Dendritic cell treated with granulocyte-macrophage colony-stimulating factor and Interleukin-4, amounts not matched to agents 40 ng/mL and 50 ng/mL, for 4 days (primary cell): ENCODE measurements around the gene TRIO.

Experiments
- H3K27ac Mint-ChIP-seq: one replicate; pipeline ENCODE4 v1.8.0; 2022; ENCODE audit warnings: mild to moderate bottlenecking, mixed read lengths
- H3K27me3 Mint-ChIP-seq: one replicate; pipeline ENCODE4 v1.8.0; 2022; ENCODE audit warnings: mild to moderate bottlenecking, mixed read lengths
- H3K36me3 Mint-ChIP-seq: one replicate; pipeline ENCODE4 v1.8.0; 2022; ENCODE audit warnings: low read depth, mixed read lengths
- H3K4me1 Mint-ChIP-seq: one replicate; pipeline ENCODE4 v1.8.0; 2022; ENCODE audit warnings: low read depth, mixed read lengths
- H3K4me3 Mint-ChIP-seq: one replicate; pipeline ENCODE4 v1.8.0; 2022; ENCODE audit warnings: mild to moderate bottlenecking, moderate library complexity, mixed read lengths
- H3K9me3 Mint-ChIP-seq: one replicate; pipeline ENCODE4 v1.8.0; 2022; ENCODE audit warnings: mixed read lengths
- intact Hi-C: fragments of 100-400 bp; cut with micrococcal nuclease; formaldehyde crosslinking; loops from one replicate; pipeline ENCODE4 v1.15.0; 2022

Gene TRIO

DNA sequence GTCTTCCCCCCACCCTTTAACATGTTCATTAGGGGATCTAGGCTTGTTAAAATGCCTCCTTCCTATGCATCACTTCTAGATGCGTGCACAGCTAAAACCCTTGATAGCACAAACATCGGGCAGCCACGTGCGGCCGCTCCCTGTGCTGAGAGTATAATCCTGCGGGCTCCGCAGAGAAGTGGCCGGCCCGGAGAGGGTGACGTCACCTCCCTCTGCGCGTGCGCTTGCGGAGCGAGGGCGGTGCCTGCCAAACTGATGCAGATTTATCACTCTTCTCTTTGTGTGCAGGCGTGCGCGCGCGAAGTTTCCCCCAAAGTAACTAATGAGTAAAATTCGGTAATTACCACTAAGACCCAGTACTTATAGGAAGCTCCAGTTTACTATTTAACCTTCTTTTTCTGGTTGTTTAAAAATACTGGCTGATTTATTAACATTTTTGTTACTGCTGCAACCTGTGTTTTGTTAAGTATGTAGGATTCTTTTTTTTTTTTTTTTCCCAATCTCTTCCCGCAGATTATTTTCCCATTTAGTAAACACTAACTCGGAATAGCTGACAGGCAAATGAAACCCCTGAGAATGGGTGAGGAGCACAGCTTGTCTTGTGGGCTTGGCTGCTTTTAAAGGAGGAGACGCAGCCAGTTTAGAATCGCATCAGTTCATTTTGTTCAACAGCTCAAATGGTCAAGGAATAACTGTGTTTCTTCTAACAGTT, 121.6 kb downstream of the TRIO start:
- Mint-ChIP-seq H3K4me1 (peaks cover 29% of the 10 kb centered on the region), H3K27me3 (no peaks in the 10 kb centered on the region), H3K36me3 (no peaks in the 10 kb centered on the region), H3K27ac (no peak overlapping the region), H3K4me3 (peak overlapping the region; percentile 50), H3K9me3 (no peaks in the 10 kb centered on the region)
- intact Hi-C loops = loop anchor here (1.0 to 10.0 kb wide), 2 partner anchors 60 to 119 kb away; no protein-coding TSS in a partner anchor

GRCh38 chr5:14265570-14265969, 122.4 kb downstream of the TRIO start:
- no peak overlapping the region for H3K27ac Mint-ChIP-seq
- intact Hi-C loops = loop anchor here (10.0 kb wide), 1 partner anchor 61 kb away; no protein-coding TSS in a partner anchor
- no peak overlapping the region for H3K4me3 Mint-ChIP-seq
- no peaks in the 10 kb centered on the region for H3K36me3 Mint-ChIP-seq
- H3K27me3 Mint-ChIP-seq = no peaks in the 10 kb centered on the region
- peaks cover 29% of the 10 kb centered on the region for H3K4me1 Mint-ChIP-seq
- no peaks in the 10 kb centered on the region for H3K9me3 Mint-ChIP-seq

DNA sequence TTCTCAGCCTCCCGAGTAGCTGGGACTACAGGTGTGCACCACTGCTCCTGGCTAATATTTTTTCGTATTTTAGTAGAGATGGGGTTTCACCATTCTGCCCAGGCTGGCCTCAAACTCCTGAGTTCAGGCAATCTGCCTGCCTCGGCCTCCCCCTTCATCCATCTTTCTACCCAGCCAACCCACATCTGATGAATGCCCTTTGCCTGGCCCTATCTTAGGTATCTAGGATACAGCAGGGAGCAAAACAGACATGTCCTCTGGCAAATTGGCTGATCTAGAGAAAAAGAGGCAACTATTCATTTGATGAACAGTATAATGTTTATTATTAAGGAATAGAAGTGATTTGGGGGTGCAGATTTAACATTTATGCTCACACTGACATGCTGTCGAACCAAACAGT, 123.0 kb downstream of the TRIO start:
- H3K9me3 Mint-ChIP-seq = no peaks in the 10 kb centered on the region
- intact Hi-C loops = loop anchor here (10.0 kb wide), 1 partner anchor 61 kb away; no protein-coding TSS in a partner anchor
- peaks cover 5% of the 10 kb centered on the region for H3K36me3 Mint-ChIP-seq

DNA sequence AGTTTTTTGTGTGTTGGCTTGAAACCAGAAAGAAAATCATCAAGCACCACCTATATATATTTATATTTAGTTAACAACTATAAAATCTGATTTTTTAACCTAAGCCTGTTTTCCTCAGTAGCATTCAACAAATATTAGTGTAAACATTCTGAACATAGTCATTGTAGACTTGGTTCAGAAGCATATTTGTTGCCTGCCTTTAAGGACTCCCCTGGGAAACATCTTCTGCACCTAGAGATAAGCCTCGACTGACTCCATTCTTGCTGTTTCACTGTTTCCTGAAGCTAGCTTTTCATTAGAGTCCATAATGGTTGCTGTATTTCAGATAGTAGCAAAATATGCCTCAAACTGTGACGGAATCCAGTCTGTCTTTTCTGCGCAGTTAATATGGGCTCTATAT, 123.5 kb downstream of the TRIO start:
- Mint-ChIP-seq H3K27me3 (no peaks in the 10 kb centered on the region), H3K36me3 (peaks cover 10% of the 10 kb centered on the region), H3K9me3 (no peaks in the 10 kb centered on the region), H3K4me3 (no peak overlapping the region), H3K4me1 (peaks cover 21% of the 10 kb centered on the region), H3K27ac (no peak overlapping the region)
- intact Hi-C loops = loop anchor here (10.0 kb wide), 1 partner anchor 62 kb away; no protein-coding TSS in a partner anchor

More for the DNA sequence above, 123.0 kb downstream of the TRIO start:
- Mint-ChIP-seq H3K4me1 (peaks cover 25% of the 10 kb centered on the region), H3K27me3 (no peaks in the 10 kb centered on the region), H3K27ac (no peak overlapping the region), H3K4me3 (no peak overlapping the region)

GRCh38 chr5:14267166-14267838, 124.2 kb downstream of the TRIO start:
- H3K4me1 Mint-ChIP-seq = peaks cover 21% of the 10 kb centered on the region
- H3K27me3 Mint-ChIP-seq = no peaks in the 10 kb centered on the region
- intact Hi-C loops = loop anchor here (10.0 kb wide), 1 partner anchor 63 kb away; no protein-coding TSS in a partner anchor
- no peaks in the 10 kb centered on the region for H3K9me3 Mint-ChIP-seq
- no peak overlapping the region for H3K4me3 Mint-ChIP-seq
- no peak overlapping the region for H3K27ac Mint-ChIP-seq
- peaks cover 14% of the 10 kb centered on the region for H3K36me3 Mint-ChIP-seq

- Mint-ChIP-seq H3K27me3 (no peaks in the 10 kb centered on the region), H3K4me3 (no peak overlapping the region), H3K27ac (no peak overlapping the region), H3K36me3 (peaks cover 14% of the 10 kb centered on the region), H3K4me1 (peaks cover 21% of the 10 kb centered on the region), H3K9me3 (no peaks in the 10 kb centered on the region)
- intact Hi-C loops = loop anchor here (10.0 kb wide), 1 partner anchor 63 kb away; no protein-coding TSS in a partner anchor
Measured at GRCh38 chr5:14267991-14268708, 125.0 kb downstream of the TRIO start.

- Mint-ChIP-seq H3K4me1 (peaks cover 21% of the 10 kb centered on the region), H3K27ac (no peak overlapping the region), H3K27me3 (no peaks in the 10 kb centered on the region), H3K4me3 (no peak overlapping the region), H3K36me3 (peaks cover 14% of the 10 kb centered on the region), H3K9me3 (no peaks in the 10 kb centered on the region)
- intact Hi-C loops = loop anchor here (10.0 kb wide), 1 partner anchor 64 kb away; no protein-coding TSS in a partner anchor
Measured at GRCh38 chr5:14268738-14269137, 125.6 kb downstream of the TRIO start.

- Mint-ChIP-seq H3K27me3 (no peaks in the 10 kb centered on the region), H3K4me1 (peaks cover 26% of the 10 kb centered on the region), H3K9me3 (no peaks in the 10 kb centered on the region), H3K36me3 (peaks cover 14% of the 10 kb centered on the region), H3K27ac (no peak overlapping the region), H3K4me3 (no peak overlapping the region)
- intact Hi-C loops = loop anchor here (10.0 kb wide), 1 partner anchor 65 kb away; no protein-coding TSS in a partner anchor
Measured at GRCh38 chr5:14269395-14269794, 126.3 kb downstream of the TRIO start.

- intact Hi-C loops = loop anchor here (1.0 to 2.0 kb wide), 2 partner anchors 161 to 282 kb away; no protein-coding TSS in a partner anchor
- Mint-ChIP-seq H3K36me3 (peaks cover 14% of the 10 kb centered on the region), H3K27me3 (no peaks in the 10 kb centered on the region), H3K4me1 (peaks cover 27% of the 10 kb centered on the region), H3K9me3 (no peaks in the 10 kb centered on the region), H3K27ac (no peak overlapping the region), H3K4me3 (no peak overlapping the region)
Measured at GRCh38 chr5:14270209-14270702, 127.1 kb downstream of the TRIO start.

GRCh38 chr5:14272548-14273205, 129.5 kb downstream of the TRIO start:
- Mint-ChIP-seq H3K9me3 (no peaks in the 10 kb centered on the region), H3K4me3 (no peak overlapping the region), H3K36me3 (peaks cover 14% of the 10 kb centered on the region), H3K4me1 (peaks cover 27% of the 10 kb centered on the region), H3K27ac (no peak overlapping the region), H3K27me3 (no peaks in the 10 kb centered on the region)
- intact Hi-C loops = no loop called here

DNA sequence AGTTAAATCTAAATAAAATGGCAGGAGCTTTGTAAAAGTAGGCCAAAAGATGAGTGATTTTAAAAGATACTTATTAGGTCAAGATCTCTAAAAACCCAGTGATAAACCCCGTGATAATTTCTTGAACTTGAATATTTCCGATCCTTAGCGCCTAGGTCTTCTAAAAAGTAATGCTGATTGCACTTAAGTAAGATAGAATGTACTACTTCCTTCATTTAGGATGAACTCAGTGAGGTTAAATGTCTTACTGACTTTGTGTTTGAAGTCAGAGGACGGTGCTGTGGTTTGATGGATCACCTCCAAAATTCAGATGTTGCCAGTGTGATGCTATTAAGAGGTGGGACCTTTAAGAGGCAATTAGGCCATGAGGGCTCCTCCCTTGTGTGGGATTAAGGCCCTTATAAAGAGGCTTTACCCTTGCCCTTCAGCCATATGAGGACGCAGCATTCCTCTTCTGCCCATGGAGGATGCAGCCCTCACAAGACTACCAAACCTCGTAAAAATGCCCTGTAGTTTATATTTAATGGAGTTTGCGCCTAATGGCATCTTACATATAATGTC, 130.1 kb downstream of the TRIO start:
- H3K27ac Mint-ChIP-seq = no peak overlapping the region
- peaks cover 14% of the 10 kb centered on the region for H3K36me3 Mint-ChIP-seq
- intact Hi-C loops = no loop called here
- H3K9me3 Mint-ChIP-seq = no peaks in the 10 kb centered on the region
- peaks cover 21% of the 10 kb centered on the region for H3K4me1 Mint-ChIP-seq
- no peaks in the 10 kb centered on the region for H3K27me3 Mint-ChIP-seq
- H3K4me3 Mint-ChIP-seq = no peak overlapping the region

- intact Hi-C loops = no loop called here
- no peak overlapping the region for H3K27ac Mint-ChIP-seq
- no peaks in the 10 kb centered on the region for H3K9me3 Mint-ChIP-seq
- peaks cover 14% of the 10 kb centered on the region for H3K4me1 Mint-ChIP-seq
- H3K27me3 Mint-ChIP-seq = no peaks in the 10 kb centered on the region
- H3K36me3 Mint-ChIP-seq = peaks cover 24% of the 10 kb centered on the region
- H3K4me3 Mint-ChIP-seq = no peak overlapping the region
Measured at GRCh38 chr5:14276380-14276779, 133.2 kb downstream of the TRIO start.
